Limb (tissue), 2 donors: Measurements from ENCODE around the gene SOX10.
"Not testable (repeated sequence)": the region's sequence is repeated elsewhere in the genome, so short reads cannot be mapped to it uniquely, and the experiment has no call there.

Experiments used
- DNase-seq, 2 donors: peaks; one replicate each; pipeline ENCODE4 v3.0.0-alpha.2; 2016; ENCODE audit errors: extremely low spot score in 2 of 2

The SOX10 gene

DNA sequence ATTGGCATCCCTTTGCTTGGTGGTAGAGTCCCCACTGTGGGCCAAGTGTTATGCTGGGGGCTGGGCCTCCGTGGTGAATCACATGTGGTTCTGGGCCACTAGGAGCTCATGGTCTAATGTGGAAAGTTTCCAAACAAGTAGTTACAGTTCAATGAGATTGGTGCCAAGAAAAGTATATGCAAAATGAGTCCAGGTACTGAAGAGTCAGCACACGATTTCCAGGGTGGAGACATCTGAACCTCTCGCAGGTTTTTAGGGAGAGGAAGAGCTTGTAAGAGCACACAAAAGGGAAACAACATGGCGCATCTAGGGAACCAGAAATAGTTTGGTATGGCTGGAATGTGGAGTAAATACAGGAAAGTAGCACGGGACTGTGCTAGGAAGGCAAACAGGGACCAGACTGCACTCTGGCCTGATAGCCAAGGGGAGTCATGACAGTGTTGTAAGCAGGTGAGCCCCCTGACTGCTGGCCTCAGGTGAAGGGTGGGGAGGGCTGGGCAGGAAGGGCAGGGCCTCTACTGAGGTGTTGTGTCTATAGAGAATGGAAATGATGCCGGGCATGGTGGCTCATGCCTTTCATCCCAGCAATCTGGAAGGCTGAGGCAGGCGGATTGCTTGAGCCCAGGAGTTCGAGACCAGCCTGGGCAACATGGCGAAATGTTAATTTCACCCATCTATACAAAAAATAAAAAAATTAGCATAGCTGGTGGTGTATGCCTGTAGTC lies 18.3 kb downstream of the SOX10 start:
- DNase-seq: no peak

DNA sequence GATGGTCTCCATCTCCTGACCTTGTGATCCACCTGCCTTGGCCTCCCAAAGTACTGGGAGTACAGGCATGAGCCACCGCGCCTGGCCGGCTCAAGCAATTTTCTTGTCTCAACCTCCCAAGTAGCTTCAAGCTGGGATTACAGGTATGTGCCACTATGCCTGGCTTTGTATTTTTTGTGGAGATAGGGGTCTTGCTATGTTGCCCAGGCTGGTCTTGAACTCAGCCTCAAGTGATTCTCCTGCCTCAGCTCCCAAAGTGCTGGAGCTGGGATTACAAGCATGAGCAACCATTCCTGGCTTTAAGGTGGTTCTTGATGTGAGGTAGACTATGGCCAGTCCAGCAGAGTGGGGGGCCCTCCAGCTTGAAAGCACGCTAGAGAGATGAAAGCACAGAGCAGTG lies 23.3 kb downstream of the SOX10 start:
- no peak for DNase-seq

DNA sequence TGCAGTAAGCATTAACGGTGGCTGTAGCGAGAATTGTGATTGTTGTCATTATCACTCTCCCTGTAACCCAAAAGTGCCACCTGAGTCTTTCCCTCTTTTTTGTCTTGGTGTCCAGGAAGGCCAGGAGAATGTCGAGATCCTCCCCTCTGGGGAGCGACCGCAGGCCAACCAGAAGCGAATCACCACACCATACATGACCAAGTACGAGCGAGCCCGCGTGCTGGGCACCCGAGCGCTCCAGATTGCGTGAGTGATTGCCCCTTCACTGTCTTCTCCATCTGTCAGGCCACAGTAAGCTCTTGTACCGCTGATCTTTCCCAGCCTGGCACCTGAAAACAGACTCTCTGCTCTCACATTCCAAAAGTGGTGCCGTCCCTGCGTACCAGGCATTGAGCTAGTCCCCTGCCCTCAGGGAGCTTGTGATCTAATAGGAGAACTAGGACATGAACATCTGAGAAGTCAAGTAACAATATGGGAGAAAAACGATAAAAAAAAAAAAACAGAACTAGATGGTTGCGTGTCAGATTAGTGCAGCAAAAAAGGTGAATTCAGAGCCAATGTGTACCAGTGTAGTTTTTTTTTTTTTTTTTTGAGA lies 25.0 kb downstream of the SOX10 start:
- no peak for DNase-seq

DNA sequence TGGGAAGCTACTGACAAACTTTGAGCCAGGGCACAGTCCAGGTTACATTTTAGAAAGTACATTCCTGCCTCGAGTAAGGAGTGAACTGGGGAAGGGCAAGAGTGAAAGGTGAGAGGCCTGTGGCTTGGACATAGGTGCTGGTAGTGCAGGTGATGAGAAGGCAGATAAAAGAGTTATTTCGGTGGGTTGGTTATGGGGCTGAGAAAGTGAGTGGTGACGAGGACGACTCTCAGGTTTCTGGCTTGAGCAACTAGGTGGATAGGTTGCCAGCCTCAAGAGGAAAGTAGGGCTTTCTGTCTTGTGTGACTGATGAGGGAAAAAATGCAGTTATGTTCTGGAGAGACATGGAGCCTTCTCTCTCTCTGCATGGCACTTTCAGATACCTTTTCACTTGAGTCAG lies 27.1 kb downstream of the SOX10 start:
- DNase-seq: no peak

DNA sequence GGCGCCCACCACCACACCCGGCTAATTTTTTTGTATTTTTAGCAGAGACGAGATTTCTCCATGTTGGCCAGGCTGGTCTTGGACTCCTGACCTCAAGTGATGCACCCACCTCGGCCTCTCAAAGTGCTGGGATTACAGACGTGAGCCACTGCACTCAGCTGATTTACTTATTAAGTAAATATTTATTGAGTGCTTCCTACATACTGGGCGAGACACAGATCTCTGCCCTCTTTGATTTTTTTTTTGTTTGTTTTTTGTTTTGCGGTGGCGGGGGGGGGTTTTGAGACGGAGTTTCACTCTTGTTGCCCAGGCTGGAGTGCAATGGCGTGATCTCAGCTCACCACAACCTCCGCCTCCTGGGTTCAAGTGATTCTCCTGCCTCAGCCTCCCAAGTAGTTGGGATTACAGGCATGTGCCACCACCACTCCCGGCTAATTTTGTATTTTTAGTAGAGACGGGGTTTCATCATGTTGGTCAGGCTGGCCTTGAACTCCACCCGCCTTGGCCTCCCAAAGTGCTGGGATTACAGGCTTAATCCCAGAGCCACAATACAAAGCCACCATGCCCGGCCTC lies 28.4 kb downstream of the SOX10 start:
- DNase-seq: not testable (repeated sequence)

DNA sequence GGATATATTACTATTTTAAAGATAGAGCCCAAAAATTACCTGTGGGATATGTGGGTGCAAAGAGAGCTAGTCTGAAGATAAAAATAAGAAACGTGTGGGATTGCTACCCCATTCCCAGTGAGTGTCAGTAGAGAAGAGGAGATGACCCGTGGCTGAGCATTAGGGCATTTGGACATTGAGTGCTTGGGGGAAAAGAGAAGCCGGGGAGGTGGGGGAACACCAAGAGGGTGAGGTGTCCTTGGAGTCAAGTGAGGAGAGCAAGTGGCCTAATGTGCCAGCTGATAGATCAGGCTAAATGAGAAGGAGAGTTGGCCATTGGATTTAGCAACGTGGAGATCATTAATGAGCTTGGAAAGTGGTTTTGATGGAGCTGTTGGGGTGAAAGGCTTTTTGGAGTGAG lies 29.7 kb downstream of the SOX10 start:
- no peak for DNase-seq

DNA sequence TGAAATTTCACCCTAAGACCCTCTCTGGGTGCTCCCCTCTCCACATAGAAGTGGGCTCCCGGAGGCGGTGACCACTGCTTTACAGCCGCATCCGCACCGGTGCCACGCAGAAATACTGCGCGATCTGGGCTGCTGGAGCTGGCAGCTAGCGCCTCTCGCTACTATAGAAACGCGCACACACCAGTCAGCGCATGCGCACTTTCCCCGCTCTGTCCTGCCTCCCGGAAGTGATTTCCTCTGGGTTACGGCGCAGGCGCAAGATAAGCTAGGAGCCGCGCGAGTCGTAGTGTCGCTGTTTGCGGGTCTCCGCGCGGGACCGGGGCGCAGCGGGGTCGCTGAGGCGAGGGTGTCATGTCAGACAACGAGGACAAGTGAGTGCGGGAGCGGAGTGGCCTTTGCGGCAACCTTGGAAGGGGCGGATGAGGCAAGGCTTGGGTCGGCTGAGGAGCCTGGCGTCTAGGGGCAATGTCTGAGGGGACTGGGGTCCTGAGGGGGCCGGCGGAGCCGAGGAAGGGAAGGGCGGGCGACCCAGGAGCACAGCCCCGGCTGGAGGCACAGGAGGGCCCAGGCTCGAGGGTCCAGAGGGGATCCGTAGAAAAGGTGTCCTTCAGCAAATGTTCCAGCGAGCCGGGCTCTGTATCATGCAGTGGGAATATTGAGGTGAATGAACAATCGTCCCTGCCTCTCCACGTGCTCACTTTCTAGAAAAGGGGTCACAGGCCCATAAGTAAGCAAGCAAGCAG lies 30.7 kb downstream of the SOX10 start, which contains the start of the genes C22orf23 and POLR2F:
C22orf23 (minus strand) TSS at position 165 of the 743 bp plus-strand sequence. CDS start 452 bp downstream, outside the sequence.
POLR2F (plus strand) TSS at position 263 of the 743 bp plus-strand sequence; CDS start at position 352, 89 bp downstream.
- DNase-seq: peak; percentile 96 to 97

DNA sequence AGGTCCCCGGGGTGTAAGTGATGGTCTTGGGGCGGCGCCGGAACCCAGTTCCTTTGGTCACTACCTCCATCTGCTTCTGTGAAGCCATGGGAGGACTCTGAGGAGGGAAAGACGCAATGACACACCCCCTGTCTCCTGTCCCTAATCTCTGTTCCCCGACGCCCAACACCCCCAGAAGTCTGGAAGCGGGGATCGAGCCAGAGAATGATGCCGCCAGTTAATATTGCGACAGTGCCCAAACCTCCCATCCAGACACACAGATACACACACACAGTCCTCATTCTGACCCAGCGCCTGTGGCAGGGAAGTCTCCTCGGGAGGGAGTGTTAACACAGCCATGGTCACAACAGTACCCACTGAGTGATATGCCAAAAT lies 31.3 kb downstream of the SOX10 start:
- no peak for DNase-seq

DNA sequence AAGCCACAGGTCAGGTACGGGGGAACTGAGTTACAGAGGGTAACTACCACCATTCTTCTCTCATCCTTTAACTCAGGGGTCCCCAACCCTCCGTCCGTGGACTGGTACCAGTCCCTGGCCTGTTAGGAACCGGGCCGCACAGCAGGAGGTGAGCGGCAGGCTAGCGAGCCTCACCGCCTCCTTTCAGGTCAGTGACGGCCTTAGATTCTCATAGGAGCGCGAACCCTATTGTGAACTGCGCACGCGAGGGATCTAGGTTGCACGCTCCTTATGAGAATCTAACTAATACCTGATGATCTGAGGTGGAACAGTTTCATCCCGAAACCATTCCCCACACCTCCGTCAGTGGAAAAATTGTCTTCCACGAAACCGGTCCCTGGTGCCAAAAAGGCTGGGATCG lies 31.7 kb downstream of the SOX10 start:
- DNase-seq: not testable (repeated sequence)

DNA sequence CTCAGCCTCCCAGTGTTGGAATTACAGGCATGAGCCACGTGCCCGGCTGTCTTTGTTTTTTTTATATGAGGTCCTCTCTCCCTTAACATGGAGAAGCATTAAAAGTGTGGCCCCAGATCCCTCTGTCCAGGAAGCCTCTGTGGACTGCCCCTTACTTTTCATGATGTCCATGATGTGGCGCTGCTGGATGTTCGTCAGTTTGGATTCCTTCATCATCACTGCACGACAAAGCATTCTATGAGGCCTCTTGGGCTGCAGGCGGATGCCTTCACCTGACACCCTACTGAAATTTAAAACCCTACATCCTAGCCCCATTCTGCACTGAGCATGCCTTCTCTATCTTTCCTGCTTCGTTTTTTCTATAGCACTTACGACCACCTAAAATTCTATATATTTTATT lies 33.0 kb downstream of the SOX10 start:
- no peak for DNase-seq

DNA sequence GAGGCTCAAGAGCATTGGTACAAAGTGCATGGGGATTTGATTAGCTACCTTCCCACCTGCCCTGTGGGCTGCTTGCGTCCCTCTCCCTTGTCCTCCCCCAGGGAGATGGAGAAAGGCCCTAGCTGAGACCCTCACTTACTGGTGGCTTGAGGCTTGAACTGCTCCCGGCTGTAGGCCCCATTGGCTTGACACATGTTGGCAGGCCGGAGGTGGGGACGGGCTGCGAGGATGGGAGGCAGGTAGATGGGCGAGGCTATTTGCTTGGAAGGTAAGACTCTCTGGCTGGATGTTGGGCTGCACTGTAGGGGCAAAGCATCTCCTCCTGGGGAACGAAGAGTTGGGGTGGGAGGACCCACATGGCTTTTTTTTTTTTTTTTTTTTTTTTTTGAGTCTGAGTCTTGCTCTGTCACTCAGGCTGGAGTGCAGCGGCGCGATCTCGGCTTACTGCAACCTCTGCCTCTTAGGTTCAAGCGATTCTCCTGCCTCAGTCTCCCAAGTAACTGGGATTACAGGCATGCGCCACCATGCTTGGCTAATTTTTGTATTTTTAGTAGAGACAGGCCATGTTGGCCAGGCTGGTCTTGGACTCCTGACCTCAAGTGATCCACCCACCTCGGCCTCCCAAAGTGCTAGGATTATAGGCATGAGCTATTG lies 37.1 kb downstream of the SOX10 start:
- DNase-seq: not testable (repeated sequence)

DNA sequence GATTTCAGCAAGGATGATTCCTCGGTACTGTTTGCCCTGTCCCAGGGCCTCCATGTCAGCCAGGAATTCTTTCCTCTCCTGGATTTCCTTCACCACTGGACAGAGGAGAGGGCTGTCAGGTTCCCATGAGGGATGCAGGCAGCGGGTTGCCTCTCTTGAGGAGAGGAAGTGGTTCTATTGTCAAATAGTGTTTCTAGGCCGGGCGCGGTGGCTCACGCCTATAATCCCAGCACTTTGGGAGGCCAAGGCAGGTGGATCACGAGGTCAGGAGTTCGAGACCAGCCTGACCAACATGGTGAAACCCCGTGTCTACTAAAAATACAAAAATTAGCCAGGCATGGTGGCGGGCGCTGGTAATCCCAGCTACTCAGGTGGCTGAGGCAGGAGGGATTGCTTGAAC lies 39.9 kb downstream of the SOX10 start:
- DNase-seq: not testable (repeated sequence)

DNA sequence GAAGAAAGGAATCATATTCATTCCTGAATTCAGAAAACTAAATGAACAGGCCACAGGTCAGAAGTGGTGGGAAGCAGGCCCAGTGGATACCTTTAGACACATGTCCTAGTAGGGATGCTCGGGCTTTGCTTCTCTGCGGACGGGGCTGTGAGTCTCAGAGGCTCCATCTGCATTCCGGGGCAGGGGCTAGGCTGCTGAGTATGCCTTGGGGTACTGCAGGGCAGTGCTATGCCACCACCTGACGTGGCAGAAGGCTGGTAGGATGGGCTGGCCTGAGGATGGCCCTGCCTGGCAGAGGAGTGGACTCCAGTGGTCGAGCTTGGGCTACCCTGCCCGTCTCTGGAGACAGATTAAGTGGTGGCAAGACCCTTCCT lies 40.5 kb downstream of the SOX10 start:
- DNase-seq: no peak

DNA sequence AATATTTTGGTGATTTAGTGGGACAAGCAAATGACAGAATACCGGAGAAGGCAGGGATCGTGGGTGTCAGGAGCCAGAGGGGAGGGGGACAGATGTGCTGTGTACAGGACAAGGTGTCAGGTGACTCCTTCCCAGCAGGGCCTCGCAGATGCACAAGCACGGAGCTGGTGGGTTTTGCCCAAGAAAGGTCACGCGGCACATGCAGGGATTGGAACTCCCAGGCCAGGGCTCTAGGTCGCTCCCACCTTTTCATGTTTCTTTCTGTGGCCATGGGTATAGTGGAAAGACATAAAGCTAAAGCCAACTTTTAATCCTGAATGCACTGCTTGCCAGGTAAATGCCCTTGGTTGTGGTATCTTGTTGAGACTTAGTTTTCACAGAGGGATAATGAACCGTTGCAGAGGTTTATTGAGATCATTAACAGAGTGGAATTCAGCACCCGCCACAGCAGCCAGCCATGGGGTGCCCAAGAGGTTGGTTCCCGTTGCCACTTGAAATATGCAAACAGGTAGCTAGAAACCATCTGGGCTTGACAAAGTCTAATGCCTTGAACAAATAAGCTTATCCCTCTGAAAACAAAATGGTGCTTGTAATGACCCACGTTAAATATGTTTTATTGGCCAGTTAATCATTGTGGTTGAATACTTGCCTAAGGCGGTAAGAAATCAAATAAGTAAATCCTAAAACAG lies 41.1 kb downstream of the SOX10 start:
- no peak for DNase-seq

DNA sequence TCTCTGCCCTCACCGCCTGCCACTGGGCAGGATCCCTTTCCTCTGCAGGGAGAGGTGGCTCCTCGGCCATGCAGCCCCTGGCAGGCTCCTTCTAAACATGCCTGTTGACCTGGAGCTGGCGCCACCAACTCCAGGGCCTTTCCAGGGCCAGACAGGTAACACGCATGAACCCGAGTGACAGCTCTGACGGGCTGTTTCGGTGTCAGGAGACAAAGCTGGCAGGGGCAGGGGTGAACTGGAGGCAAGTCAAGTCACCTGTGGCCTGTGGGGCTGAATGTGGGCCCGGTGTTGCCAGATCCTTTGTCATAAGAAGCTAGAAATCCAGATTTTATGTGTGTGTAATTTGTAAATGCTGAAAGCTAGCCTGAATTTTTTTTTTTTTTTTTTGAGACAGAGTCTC lies 42.2 kb downstream of the SOX10 start:
- no peak for DNase-seq

DNA sequence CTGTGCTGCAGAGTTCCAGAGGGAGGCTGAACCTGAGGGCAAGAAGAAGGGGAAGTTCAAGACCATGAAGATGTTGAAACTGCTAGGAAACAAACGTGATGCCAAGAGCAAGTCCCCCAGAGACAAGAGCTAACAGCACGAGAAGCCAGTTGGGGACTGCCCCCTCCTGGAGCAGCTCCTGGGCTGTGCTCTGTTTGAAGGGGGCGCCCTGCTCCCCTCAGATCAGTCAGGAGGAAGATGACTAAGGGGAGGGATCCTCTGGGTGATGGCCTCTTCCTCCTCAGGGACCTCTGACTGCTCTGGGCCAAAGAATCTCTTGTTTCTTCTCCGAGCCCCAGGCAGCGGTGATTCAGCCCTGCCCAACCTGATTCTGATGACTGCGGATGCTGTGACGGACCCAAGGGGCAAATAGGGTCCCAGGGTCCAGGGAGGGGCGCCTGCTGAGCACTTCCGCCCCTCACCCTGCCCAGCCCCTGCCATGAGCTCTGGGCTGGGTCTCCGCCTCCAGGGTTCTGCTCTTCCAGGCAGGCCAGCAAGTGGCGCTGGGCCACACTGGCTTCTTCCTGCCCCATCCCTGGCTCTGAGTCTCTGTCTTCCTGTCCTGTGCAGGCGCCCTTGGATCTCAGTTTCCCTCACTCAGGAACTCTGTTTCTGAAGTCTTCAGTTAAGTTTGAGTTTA lies 43.5 kb downstream of the SOX10 start:
- no peak for DNase-seq

DNA sequence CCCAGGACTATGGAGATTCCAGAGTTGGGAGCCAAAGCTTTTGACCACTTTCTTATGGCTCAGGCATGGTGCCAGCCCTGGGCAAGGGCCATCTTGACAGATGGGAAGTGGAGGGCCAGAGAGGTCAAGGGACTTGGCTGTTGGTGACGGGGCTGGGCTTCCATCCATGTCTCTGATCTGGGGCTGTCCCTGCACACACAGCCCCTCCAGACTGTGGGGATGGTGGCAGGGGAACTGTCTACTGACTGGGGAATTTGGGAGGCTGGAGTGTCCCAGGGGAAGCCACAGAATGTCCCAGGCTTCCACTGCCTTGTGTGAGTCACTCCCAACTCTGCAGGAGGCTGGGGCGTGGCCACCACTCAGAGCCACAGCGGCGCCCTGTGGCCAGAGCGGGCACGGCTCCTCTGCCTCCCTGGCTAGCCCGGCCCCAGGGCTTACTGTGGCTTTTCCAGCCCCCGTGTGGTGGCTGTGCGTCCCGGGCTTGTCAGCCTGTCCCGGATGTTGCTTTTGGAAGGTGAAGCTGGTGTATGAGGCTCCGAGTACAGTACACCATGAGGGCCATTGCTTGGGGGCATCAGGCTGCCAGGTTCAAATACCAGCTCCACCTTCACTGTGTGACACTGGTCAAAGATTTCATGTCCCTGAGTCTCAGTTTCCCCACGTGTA lies 50.5 kb downstream of the SOX10 start:
- peak; percentile 69 to 87 for DNase-seq

DNA sequence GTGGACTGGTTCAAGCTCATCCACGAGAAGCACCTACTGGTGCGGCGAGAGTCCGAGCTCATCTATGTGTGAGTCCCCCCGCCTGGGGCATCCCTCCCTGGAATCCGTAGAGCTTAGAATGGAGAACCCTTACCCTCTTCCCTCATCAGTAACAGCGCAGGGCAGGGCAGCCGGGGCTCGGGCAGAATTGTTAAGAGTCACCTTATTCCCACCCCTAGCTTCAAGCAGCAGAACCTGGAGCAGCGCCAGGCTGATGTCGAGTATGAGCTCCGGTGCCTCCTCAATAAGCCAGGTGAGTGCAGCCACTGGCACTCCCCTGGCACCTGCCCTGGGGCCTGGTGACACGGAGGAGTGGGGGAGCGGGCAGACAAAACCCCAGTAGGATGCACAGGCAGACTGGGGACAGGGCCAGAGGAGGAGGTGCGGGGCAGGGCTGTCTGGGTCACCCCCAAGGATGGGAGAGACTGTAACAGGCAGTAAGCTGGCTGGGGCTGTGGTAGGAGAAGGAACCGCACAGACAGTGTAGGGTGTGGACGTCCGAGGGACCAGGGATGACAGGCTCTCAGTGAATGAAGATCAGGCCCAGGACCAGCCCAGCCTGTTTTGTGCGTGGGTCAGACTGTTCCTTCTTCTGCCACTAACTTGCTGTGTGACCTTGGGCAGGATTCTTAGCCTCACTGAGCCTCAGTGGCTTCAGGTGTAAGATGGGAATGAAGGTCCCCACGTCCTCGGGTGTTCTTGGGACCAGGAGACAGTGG lies 51.4 kb downstream of the SOX10 start:
- no peak for DNase-seq

DNA sequence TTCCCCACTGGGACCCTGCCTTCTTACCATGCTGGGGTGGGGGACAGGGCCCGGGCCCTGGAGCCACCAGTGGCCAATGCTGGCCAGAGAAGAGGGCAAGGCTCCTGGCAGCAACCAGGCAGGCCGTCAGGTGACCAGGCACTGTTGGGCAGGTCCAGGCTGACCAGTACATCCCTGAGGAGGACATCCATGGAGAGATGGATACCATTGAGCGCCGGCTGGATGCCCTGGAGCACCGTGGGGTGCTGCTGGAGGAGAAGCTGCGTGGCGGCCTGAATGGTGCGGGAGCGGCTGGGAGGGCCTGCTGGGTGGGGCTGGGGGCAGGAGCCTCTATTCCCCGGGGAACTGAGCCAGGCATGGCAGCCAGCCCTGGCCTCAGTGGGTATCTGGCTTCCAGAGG lies 52.0 kb downstream of the SOX10 start:
- no peak for DNase-seq
